Hepatocyte (in vitro differentiated cells): ENCODE results near the gene PDZK1IP1. TPM values are rescaled to one million over a fixed set of nuclear protein-coding genes. Genes with fewer than 3 reads are reported as not detected.
A peak's percentile ranks its signal among the peaks of the same experiment; 100 is the strongest.
"Not testable (repeated sequence)": the region's sequence is repeated elsewhere in the genome, so short reads cannot be mapped to it uniquely, and the experiment has no call there.

Experiments
- DNase-seq: peaks from one replicate; pipeline ENCODE4 v3.0.0-alpha.2; 2016; ENCODE audit warnings: low spot score
- H2AFZ ChIP-seq: fragments of 200-600 bp; sonication (generic); 2 replicates; pipeline ENCODE4 v1.6.0; 2016; ENCODE audit warnings: antibody characterized with exemption, mild to moderate bottlenecking
- H3K27ac ChIP-seq: fragments of 200-600 bp; sonication (generic); 2 replicates; pipeline ENCODE4 v1.5.1; 2016; ENCODE audit warnings: mild to moderate bottlenecking
- H3K27me3 ChIP-seq: fragments of 200-600 bp; sonication (generic); 2 replicates; pipeline ENCODE4 v1.6.1; 2016
- H3K36me3 ChIP-seq: fragments of 200-600 bp; sonication (generic); replicated peaks from 2 replicates; pipeline ENCODE4 v1.5.1; 2016; ENCODE audit warnings: low read depth; ENCODE audit not compliant: insufficient read depth
- H3K4me1 ChIP-seq: fragments of 200-600 bp; sonication (generic); 2 replicates; pipeline ENCODE4 v1.5.1; 2016; ENCODE audit warnings: mild to moderate bottlenecking, moderate library complexity; ENCODE audit not compliant: insufficient read depth
- H3K4me2 ChIP-seq: fragments of 200-600 bp; sonication (generic); 2 replicates; pipeline ENCODE4 v1.6.0; 2016
- H3K4me3 ChIP-seq: fragments of 200-600 bp; sonication (generic); 2 replicates; pipeline ENCODE4 v1.5.1; 2016; ENCODE audit warnings: mild to moderate bottlenecking
- H3K79me2 ChIP-seq: fragments of 200-600 bp; sonication (generic); 2 replicates; pipeline ENCODE4 v1.6.0; 2017; ENCODE audit warnings: mild to moderate bottlenecking
- H3K9me2 ChIP-seq: fragments of 200-600 bp; sonication (generic); replicated peaks from 2 replicates; pipeline ENCODE4 v1.6.0; 2017; ENCODE audit warnings: mild to moderate bottlenecking; ENCODE audit not compliant: insufficient read depth
- H3K9me3 ChIP-seq: fragments of 200-600 bp; sonication (generic); 2 replicates; pipeline ENCODE4 v1.5.1; 2016; ENCODE audit warnings: low read depth, mild to moderate bottlenecking
- H4K20me1 ChIP-seq: fragments of 200-600 bp; sonication (generic); 2 replicates; pipeline ENCODE4 v1.6.0; 2016; ENCODE audit warnings: mild to moderate bottlenecking; ENCODE audit not compliant: insufficient read depth, poor library complexity, severe bottlenecking
- EZH2 ChIP-seq: fragments of 200-600 bp; sonication (generic); IDR thresholded peaks from 2 replicates; pipeline ENCODE4 v1.6.1; 2016; ENCODE audit warnings: antibody characterized with exemption, mild to moderate bottlenecking, borderline replicate concordance
- EZH2phosphoT487 ChIP-seq: fragments of 200-600 bp; sonication (generic); IDR thresholded peaks from one replicate; pipeline ENCODE4 v1.6.1; 2018; ENCODE audit warnings: antibody characterized with exemption, mild to moderate bottlenecking, low read depth, moderate library complexity; ENCODE audit not compliant: unreplicated experiment, severe bottlenecking
- WGBS: methylation state at CpG from one replicate; pipeline ENCODE4 v1.1.6; 2016; ENCODE audit warnings: low lambda C conversion rate; ENCODE audit errors: missing lambda C conversion rate; 5-methylcytosine and 5-hydroxymethylcytosine counted together
- polyA plus RNA-seq: library from polyadenylated mRNA; unstranded; fragments of >200 nt; fragmentation: Nextera tagmentation; extraction: Ambion mirVana; gene quantifications from 2 replicates; pipeline ENCODE4 v1.2.1, GENCODE V29; 2016
- total RNA-seq: library from RNA; depleted of rRNA; stranded (reverse); fragments of >200 nt; gene quantifications from 2 replicates; pipeline ENCODE4 v1.2.3, GENCODE V29; 2014
- TF ChIP-seq, protein P1 (sequence below): fragments of 200-600 bp; sonication (generic); IDR thresholded peaks from 2 replicates; pipeline ENCODE4 v1.5.1; 2016; ENCODE audit warnings: antibody characterized with exemption, mild to moderate bottlenecking; ENCODE audit not compliant: poor library complexity

PDZK1IP1 gene
- total and polyA plus RNA-seq, 2 experiments from 2014 or later = 0.37 to 0.71 TPM

DNA sequence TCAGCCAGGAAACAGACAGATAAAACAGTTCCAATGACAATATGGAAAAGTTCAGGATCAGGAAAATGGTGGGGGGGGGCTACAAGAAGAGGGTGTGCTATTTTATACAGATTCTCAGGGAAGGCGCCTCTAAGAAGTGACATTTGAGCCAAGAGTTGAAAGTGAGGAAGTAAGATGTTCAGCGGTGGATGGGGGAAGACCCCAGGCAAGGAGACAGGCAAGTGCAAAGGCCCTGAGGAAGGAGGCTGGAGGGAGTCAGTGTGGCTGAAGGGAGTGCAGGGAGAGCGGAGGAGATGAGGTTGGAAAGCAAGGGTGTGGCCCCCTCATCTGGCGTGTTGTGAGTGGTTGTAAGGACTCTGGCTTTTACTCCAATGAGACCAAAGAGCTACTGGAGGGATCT, 8.4 kb upstream of the PDZK1IP1 start:
- WGBS = 88% methylated on average over 4 of the region's 4 CpGs
- Histone ChIP-seq H3K4me3 (no peak overlapping the region), H3K9me2 (no peaks in the 10 kb centered on the region), H3K4me1 (no peaks in the 10 kb centered on the region), H3K27ac (no peak overlapping the region), H2AFZ (no peak overlapping the region), H3K27me3 (no peaks in the 10 kb centered on the region), H3K9me3 (no peaks in the 10 kb centered on the region), H3K36me3 (no peaks in the 10 kb centered on the region), H3K4me2 (no peak overlapping the region), H4K20me1 (no peaks in the 10 kb centered on the region), H3K79me2 (no peaks in the 10 kb centered on the region)
- DNase-seq = no peak
- TF ChIP-seq, protein P1, sequence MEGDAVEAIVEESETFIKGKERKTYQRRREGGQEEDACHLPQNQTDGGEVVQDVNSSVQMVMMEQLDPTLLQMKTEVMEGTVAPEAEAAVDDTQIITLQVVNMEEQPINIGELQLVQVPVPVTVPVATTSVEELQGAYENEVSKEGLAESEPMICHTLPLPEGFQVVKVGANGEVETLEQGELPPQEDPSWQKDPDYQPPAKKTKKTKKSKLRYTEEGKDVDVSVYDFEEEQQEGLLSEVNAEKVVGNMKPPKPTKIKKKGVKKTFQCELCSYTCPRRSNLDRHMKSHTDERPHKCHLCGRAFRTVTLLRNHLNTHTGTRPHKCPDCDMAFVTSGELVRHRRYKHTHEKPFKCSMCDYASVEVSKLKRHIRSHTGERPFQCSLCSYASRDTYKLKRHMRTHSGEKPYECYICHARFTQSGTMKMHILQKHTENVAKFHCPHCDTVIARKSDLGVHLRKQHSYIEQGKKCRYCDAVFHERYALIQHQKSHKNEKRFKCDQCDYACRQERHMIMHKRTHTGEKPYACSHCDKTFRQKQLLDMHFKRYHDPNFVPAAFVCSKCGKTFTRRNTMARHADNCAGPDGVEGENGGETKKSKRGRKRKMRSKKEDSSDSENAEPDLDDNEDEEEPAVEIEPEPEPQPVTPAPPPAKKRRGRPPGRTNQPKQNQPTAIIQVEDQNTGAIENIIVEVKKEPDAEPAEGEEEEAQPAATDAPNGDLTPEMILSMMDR = no peak
- TF ChIP-seq EZH2phosphoT487 = no peak
- no peak for TF ChIP-seq EZH2

- Histone ChIP-seq H3K79me2 (no peaks in the 10 kb centered on the region), H3K27ac (no peak overlapping the region), H3K9me2 (no peaks in the 10 kb centered on the region), H3K4me2 (no peak overlapping the region), H3K9me3 (no peaks in the 10 kb centered on the region), H4K20me1 (no peaks in the 10 kb centered on the region), H3K36me3 (no peaks in the 10 kb centered on the region), H3K27me3 (no peaks in the 10 kb centered on the region), H3K4me1 (peaks cover 15% of the 10 kb centered on the region), H2AFZ (no peak overlapping the region), H3K4me3 (no peak overlapping the region)
- 72% methylated on average over 3 of the region's 3 CpGs for WGBS
- no peak for TF ChIP-seq EZH2phosphoT487
- no peak for TF ChIP-seq EZH2
- TF ChIP-seq, protein P1 = no peak
- DNase-seq = no peak
These were observed 6.8 kb upstream of the PDZK1IP1 start for GRCh38 chr1:47196622-47197021.

- not testable (repeated sequence) for H3K36me3 ChIP-seq, H3K9me2 ChIP-seq, H3K4me2 ChIP-seq, H3K9me3 ChIP-seq, H3K27ac ChIP-seq, H2AFZ ChIP-seq, H4K20me1 ChIP-seq, DNase-seq, H3K79me2 ChIP-seq, H3K27me3 ChIP-seq, H3K4me3 ChIP-seq
- 95% methylated on average over 9 of the region's 9 CpGs for WGBS
- H3K4me1 ChIP-seq = peaks cover 18% of the 10 kb centered on the region
These were observed 6.1 kb upstream of the PDZK1IP1 start for GRCh38 chr1:47195981-47196380.

DNA sequence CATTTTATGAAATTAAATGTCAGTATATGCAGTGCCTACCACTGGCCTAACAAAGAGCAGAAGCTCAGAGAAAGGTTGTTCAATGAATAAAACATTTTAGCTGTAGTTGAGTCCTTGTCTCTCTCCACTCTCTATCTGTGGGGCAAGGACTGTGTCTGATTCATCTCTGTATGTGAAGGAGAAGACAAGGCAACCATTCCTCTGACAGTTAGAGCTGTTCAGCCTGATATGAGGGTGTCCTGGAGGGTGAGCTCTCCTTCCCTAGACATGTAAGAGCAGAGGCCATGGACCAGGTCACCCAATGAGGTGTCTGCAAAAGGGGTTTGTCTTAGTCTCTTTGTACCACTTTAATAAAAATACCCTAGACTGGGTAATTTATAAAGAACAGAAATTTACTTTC, 4.5 kb upstream of the PDZK1IP1 start:
- H3K79me2 ChIP-seq = no peaks in the 10 kb centered on the region
- H3K27ac ChIP-seq = no peak overlapping the region
- H3K36me3 ChIP-seq = no peaks in the 10 kb centered on the region
- H2AFZ ChIP-seq = no peak overlapping the region
- no peak for TF ChIP-seq EZH2phosphoT487
- TF ChIP-seq EZH2 = no peak
- TF ChIP-seq, protein P1 = no peak
- no peak overlapping the region for H3K4me2 ChIP-seq
- no peak for DNase-seq
- no peaks in the 10 kb centered on the region for H3K9me2 ChIP-seq
- no peak overlapping the region for H3K4me3 ChIP-seq
- H3K27me3 ChIP-seq = no peaks in the 10 kb centered on the region
- peaks cover 24% of the 10 kb centered on the region for H3K4me1 ChIP-seq
- H3K9me3 ChIP-seq = no peaks in the 10 kb centered on the region
- no peaks in the 10 kb centered on the region for H4K20me1 ChIP-seq

GRCh38 chr1:47193496-47193895, 3.7 kb upstream of the PDZK1IP1 start:
- Histone ChIP-seq H3K27ac (peak overlapping the region; percentile 94), H3K4me1 (peaks cover 24% of the 10 kb centered on the region)
- H4K20me1 ChIP-seq, DNase-seq, H3K4me2 ChIP-seq, H3K27me3 ChIP-seq, H3K79me2 ChIP-seq, H3K4me3 ChIP-seq, H3K9me2 ChIP-seq, H3K9me3 ChIP-seq, H3K36me3 ChIP-seq, H2AFZ ChIP-seq: not testable (repeated sequence)
- WGBS = 87% methylated on average over 10 of the region's 10 CpGs
